Breast epithelium (tissue), 4 donors: Measurements from ENCODE around the gene NKX2-4. TPM values are rescaled to one million over a fixed set of nuclear protein-coding genes. Genes with fewer than 3 reads are reported as not detected.
"Not testable (repeated sequence)": the region's sequence is repeated elsewhere in the genome, so short reads cannot be mapped to it uniquely, and the experiment has no call there.

Source experiments
- DNase-seq, 2 donors: peaks; one replicate each; pipeline ENCODE4 v3.0.0-alpha.2; 2019; ENCODE audit warnings: low spot score in 2 of 2
- H3K27ac ChIP-seq, 2 donors: fragments of 200-600 bp; sonication (generic) in 1 of 2; one replicate each; pipeline ENCODE4 v1.5.1; 2016 to 2019; ENCODE audit warnings: mild to moderate bottlenecking in 1 of 2
- H3K27me3 ChIP-seq, 2 donors: fragments of 200-600 bp; sonication (generic) in 1 of 2; one replicate each; pipeline versions ENCODE4 v1.5.1 to v1.6.0; 2017 to 2019; ENCODE audit warnings: control low read depth in 1 of 2, mild to moderate bottlenecking in 1 of 2
- H3K36me3 ChIP-seq: fragments of 200-600 bp; one replicate; pipeline ENCODE4 v1.5.1; 2019
- H3K4me1 ChIP-seq, 2 donors: fragments of 200-600 bp; sonication (generic); one replicate each; pipeline ENCODE4 v1.5.1; 2016 to 2019; ENCODE audit warnings: control low read depth in 1 of 2
- H3K4me3 ChIP-seq, 3 donors: fragments of 200-600 bp; sonication (generic); 1 replicate in 2 of 3; 2 replicates in 1 of 3; pipeline ENCODE4 v1.5.1; 2016 to 2019; ENCODE audit warnings: mild to moderate bottlenecking in 3 of 3, moderate library complexity in 2 of 3
- H3K9me3 ChIP-seq, 2 donors: fragments of 200-600 bp; sonication (generic) in 1 of 2; one replicate each; pipeline ENCODE4 v1.5.1; 2016 to 2019; ENCODE audit warnings: control low read depth in 1 of 2
- POLR2A ChIP-seq: fragments of 450-650 bp; IDR thresholded peaks from one replicate; pipeline ENCODE4 v1.6.1; 2016; ENCODE audit warnings: antibody characterized with exemption, mild to moderate bottlenecking, moderate library complexity
- POLR2AphosphoS5 ChIP-seq, 3 donors: sonication (generic); formaldehyde crosslinking; IDR thresholded peaks; one replicate each; pipeline ENCODE4 v1.6.1; 2017; ENCODE audit warnings: antibody characterized with exemption in 3 of 3
- intact Hi-C: fragments of 100-400 bp; cut with DNase I; formaldehyde crosslinking; loops from one replicate; pipeline ENCODE4 v1.15.1; 2023; ENCODE audit warnings: low total_unique reads
- total RNA-seq, 3 donors: library from RNA; depleted of rRNA; stranded (reverse); fragments of >200 nt; gene quantifications; one replicate each; pipeline ENCODE4 v1.1.0, GENCODE V29; 2016
- TF ChIP-seq, protein P1 (sequence below), 3 donors: fragments of 450-650 bp; IDR thresholded peaks; one replicate each; pipeline ENCODE4 v1.5.1; 2016 to 2017; ENCODE audit warnings: antibody characterized with exemption in 3 of 3, mild to moderate bottlenecking in 3 of 3, moderate library complexity in 3 of 3

Gene NKX2-4
- total RNA-seq, 3 donors from 2014 or later, result not detected

DNA sequence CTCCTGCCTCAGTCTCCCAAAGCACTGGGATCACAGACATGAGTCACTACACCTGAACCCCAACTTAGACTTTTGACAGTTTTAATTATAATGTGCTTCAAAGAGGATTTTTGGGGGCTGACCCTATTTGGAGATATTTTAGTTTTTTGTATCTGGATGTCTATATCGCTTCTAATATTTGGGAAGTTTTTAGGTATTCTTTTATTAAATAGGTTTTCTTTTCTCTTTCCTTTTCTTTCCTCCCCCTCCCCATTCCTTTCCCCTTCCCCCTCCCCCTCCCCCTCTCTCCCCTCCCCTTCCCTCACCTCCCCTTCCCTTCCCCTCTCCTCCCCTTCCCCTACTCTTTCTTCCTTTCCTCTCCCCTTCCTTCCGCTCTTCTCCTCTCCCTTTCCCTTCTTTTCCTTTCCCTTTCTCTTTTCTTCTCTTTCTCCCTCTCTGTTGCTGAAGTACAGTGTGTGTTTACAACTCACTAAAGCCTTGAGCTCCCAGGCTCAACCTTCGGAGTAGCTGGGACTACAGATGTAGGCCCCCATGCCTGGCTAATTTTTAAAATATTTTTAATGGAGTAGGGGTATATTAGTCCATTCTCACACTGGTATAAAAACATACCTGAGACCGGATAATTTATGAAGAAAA lies 24.4 kb upstream of the NKX2-4 start:
- Histone ChIP-seq H3K27ac (no peak overlapping the region), H3K9me3 (peaks cover 23 to 48% of the 10 kb centered on the region in 2 donors), H3K4me3 (no peak overlapping the region), H3K36me3 (no peaks in the 10 kb centered on the region), H3K27me3 (no peaks in the 10 kb centered on the region), H3K4me1 (no peaks in the 10 kb centered on the region)
- no peak for DNase-seq
- TF ChIP-seq, protein P1, sequence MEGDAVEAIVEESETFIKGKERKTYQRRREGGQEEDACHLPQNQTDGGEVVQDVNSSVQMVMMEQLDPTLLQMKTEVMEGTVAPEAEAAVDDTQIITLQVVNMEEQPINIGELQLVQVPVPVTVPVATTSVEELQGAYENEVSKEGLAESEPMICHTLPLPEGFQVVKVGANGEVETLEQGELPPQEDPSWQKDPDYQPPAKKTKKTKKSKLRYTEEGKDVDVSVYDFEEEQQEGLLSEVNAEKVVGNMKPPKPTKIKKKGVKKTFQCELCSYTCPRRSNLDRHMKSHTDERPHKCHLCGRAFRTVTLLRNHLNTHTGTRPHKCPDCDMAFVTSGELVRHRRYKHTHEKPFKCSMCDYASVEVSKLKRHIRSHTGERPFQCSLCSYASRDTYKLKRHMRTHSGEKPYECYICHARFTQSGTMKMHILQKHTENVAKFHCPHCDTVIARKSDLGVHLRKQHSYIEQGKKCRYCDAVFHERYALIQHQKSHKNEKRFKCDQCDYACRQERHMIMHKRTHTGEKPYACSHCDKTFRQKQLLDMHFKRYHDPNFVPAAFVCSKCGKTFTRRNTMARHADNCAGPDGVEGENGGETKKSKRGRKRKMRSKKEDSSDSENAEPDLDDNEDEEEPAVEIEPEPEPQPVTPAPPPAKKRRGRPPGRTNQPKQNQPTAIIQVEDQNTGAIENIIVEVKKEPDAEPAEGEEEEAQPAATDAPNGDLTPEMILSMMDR (IDR thresholded peaks at IDR 0.05), result no peak
- no peak for TF ChIP-seq POLR2A
- intact Hi-C loops, result no loop called here

DNA sequence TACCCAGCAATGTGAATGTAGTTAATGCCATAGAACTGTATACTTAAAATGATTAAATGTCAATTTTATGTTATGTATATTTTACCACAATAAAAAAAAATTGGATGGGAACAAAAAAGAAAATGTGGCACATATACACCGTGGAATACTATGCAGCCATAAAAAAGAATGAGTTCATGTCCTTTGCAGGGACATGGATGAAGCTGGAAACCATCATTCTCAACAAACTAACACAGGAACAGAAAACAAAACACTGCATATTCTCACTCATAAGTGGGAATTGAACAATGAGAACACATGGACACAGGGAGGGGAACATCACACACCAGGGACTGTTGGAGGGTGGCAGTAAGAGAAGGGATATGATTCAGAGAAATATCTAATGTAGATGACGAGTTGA lies 21.8 kb upstream of the NKX2-4 start:
- DNase-seq, H3K36me3 ChIP-seq, H3K27ac ChIP-seq, H3K27me3 ChIP-seq, H3K4me1 ChIP-seq, H3K4me3 ChIP-seq, intact Hi-C loops: not testable (repeated sequence)
- peaks cover 7 to 29% of the 10 kb centered on the region in 2 donors for H3K9me3 ChIP-seq

DNA sequence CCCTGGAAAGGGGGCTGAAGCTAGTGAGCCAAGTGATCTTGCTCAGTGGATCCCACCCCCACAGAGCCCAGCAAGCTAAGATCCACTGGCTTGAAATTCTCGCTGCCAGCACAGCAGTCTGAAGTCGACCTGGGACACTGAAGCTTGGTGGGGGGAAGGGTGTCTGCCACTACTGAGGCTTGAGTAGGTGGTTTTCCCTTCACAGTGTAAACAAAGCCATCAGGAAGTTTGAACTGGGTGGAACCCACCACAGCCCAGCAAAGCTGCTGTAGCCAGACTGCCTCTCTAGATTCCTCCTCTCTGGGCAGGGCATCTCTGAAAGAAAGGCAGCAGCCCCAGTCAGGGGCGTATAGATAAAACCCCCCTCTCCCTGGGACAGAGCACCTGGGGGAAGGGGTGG lies 16.7 kb upstream of the NKX2-4 start:
- H3K4me1 ChIP-seq, H3K27ac ChIP-seq, H3K36me3 ChIP-seq, H3K4me3 ChIP-seq, intact Hi-C loops, DNase-seq: not testable (repeated sequence)
- Histone ChIP-seq H3K9me3 (peaks cover 0 to 19% of the 10 kb centered on the region in 2 donors), H3K27me3 (peaks cover 0 to 14% of the 10 kb centered on the region in 2 donors)

DNA sequence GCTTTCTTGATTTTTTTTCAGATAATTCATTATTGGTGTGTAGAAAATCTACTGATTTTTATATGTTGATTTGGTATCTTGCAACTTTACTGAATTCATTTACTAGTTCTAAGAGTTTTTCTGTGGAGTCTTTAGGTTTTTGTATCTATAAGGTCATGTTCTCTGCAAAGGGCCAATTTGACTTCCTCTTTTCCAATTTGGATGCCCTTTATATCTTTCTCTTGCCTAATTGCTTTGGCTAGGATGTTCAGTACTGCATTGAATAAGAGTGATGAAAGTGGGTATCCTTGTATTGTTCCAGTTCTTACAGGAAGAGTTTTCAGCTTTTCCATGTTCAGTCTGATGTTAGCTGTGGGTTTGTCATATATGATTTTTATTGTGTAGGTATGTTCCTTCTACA lies 14.4 kb upstream of the NKX2-4 start:
- DNase-seq, result no peak
- TF ChIP-seq POLR2A (no peak), POLR2AphosphoS5 (IDR thresholded peaks at IDR 0.05) (no peak)
- TF ChIP-seq, protein P1 (IDR thresholded peaks at IDR 0.05), result no peak
- H3K4me3 ChIP-seq, result no peak overlapping the region
- intact Hi-C loops, result no loop called here
- H3K4me1 ChIP-seq, result no peaks in the 10 kb centered on the region
- H3K27ac ChIP-seq, result no peak overlapping the region
- H3K27me3 ChIP-seq, result peaks cover 0 to 23% of the 10 kb centered on the region in 2 donors
- no peaks in the 10 kb centered on the region for H3K36me3 ChIP-seq
- H3K9me3 ChIP-seq, result peaks cover 0 to 19% of the 10 kb centered on the region in 2 donors

DNA sequence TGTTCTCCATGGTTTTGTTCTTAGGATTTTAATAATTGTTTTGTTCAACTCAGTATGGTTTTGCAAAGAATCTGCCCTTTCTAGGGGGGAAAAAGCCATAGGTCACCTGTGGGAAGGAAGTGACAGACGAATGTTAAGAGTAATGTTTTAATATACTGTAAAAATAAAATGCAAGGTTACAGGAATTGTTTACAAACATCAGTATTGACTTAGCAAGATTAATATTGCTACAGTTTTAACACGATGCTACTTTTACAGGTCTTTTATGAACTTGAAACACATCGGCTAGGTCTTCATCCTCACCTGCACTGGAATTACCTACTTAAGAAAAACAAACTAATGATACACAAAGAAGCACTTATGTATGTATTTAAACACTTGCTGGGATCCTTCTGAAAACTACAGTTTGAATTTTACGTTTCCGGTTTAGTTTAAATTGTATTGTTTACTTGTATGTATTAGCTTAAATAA lies 1.7 kb upstream of the NKX2-4 start:
- no peak for TF ChIP-seq POLR2AphosphoS5 (IDR thresholded peaks at IDR 0.05)
- TF ChIP-seq, protein P1 (IDR thresholded peaks at IDR 0.05), result no peak
- TF ChIP-seq POLR2A, result no peak
- Histone ChIP-seq H3K36me3 (no peaks in the 10 kb centered on the region), H3K4me3 (no peak overlapping the region), H3K27ac (no peak overlapping the region), H3K27me3 (peaks cover 14 to 87% of the 10 kb centered on the region in 2 donors), H3K9me3 (no peaks in the 10 kb centered on the region), H3K4me1 (peaks cover 0 to 8% of the 10 kb centered on the region in 2 donors)
- DNase-seq, result no peak
- intact Hi-C loops, result no loop called here

DNA sequence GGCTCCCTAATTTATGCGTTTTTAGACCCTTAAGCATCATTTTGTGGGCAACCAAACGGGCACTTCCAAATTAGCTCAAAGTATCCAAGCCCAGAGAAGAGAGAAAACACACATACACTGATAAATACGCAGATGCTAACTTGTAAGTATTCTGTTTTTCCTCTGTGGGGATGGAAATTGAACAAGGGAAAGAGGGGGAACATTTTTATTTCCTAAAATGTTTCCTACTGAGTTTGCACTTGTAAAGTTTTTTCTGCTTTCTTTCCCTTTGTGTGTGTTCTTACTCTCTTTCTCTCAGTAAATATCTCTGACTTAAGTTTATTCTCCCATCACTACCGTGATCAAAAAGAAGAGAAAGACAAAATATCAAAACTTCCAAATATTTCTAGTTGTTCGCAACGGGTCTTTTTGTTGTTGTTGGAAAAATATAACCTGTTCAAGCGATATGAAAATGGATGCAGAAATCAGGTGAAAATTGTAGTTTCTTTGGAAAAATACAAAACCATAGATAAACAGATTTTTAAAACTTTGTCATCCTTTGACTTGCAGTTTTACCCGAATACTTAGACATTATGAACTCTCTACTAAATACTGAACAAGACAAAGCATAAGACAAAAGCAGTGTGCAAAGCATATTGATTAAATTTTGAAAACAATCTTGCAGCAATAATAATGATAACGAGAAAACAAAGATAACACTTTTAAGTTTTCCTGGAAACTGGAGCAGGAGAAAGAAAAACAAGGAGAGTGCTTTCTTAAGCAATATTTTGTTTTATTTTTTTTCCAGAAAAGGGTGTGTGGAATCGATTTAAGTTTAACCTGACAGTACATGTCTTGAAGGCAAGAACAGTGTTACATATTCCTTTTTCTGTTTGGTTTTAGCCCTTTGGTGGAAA lies 1.0 kb upstream of the NKX2-4 start:
- H3K27ac ChIP-seq, result no peak overlapping the region
- peaks cover 14 to 89% of the 10 kb centered on the region in 2 donors for H3K27me3 ChIP-seq
- H3K9me3 ChIP-seq, result no peaks in the 10 kb centered on the region
- H3K4me3 ChIP-seq, result no peak overlapping the region
- peaks cover 0 to 8% of the 10 kb centered on the region in 2 donors for H3K4me1 ChIP-seq
- H3K36me3 ChIP-seq, result no peaks in the 10 kb centered on the region
- no peak for DNase-seq
- no peak for TF ChIP-seq POLR2A
- TF ChIP-seq, protein P1 (IDR thresholded peaks at IDR 0.05), result no peak
- no peak for TF ChIP-seq POLR2AphosphoS5 (IDR thresholded peaks at IDR 0.05)
- intact Hi-C loops, result no loop called here
